Jurkat, Clone E6-1 (cell line): ENCODE results near the gene PRKAG2.
"Not testable (repeated sequence)": the region's sequence is repeated elsewhere in the genome, so short reads cannot be mapped to it uniquely, and the experiment has no call there.

Experiments used
- DNase-seq: peaks from one replicate; pipeline ENCODE4 v3.0.0-alpha.2; 2011; ENCODE audit warnings: low read depth, low spot score
- H3K4me3 ChIP-seq: 2 replicates; pipeline ENCODE4 v1.5.1; 2011; ENCODE audit warnings: mild to moderate bottlenecking, low read length, control low read depth, moderate library complexity

Gene PRKAG2

GRCh38 chr7:151797667-151798307 lies 79.1 kb downstream of the PRKAG2 start:
- DNase-seq, H3K4me3 ChIP-seq: not testable (repeated sequence)

GRCh38 chr7:151796871-151797537 lies 79.9 kb downstream of the PRKAG2 start:
- no peak overlapping the region for H3K4me3 ChIP-seq
- no peak for DNase-seq

- H3K4me3 ChIP-seq = no peak overlapping the region
- DNase-seq = no peak
Measured at GRCh38 chr7:151796091-151796870, 80.6 kb downstream of the PRKAG2 start.

GRCh38 chr7:151795168-151795811 lies 81.6 kb downstream of the PRKAG2 start:
- H3K4me3 ChIP-seq = no peak overlapping the region
- DNase-seq = peak; percentile 75

- DNase-seq = no peak
- H3K4me3 ChIP-seq = no peak overlapping the region
Measured at GRCh38 chr7:151794508-151795167, 82.3 kb downstream of the PRKAG2 start.

- H3K4me3 ChIP-seq = no peak overlapping the region
- no peak for DNase-seq
Measured at GRCh38 chr7:151793991-151794507, 82.9 kb downstream of the PRKAG2 start.

- H3K4me3 ChIP-seq = no peak overlapping the region
- no peak for DNase-seq
Measured at GRCh38 chr7:151793531-151793951, 83.4 kb downstream of the PRKAG2 start.

DNA sequence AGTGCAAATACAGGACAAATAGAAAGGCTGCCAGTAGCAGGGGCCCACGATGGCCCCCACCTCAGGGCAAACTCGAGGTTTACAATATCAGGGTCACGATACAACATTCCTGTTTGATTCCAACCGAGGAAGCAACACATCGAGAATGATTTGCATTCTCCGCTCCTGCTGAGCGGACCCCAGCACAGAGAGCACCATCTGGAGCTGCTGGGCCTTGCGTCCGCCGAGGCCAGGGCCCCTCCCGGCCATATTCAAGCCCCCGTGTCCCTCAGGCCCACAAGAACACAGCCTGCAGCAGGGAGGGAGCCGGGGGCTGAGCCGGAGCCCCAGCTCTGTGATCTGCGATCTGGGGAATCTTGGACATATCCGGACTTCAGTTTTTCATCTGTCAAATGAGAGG lies 84.3 kb downstream of the PRKAG2 start:
- DNase-seq = no peak
- H3K4me3 ChIP-seq = no peak overlapping the region

- no peak for DNase-seq
- no peak overlapping the region for H3K4me3 ChIP-seq
Measured at GRCh38 chr7:151792086-151792485, 84.8 kb downstream of the PRKAG2 start.

DNA sequence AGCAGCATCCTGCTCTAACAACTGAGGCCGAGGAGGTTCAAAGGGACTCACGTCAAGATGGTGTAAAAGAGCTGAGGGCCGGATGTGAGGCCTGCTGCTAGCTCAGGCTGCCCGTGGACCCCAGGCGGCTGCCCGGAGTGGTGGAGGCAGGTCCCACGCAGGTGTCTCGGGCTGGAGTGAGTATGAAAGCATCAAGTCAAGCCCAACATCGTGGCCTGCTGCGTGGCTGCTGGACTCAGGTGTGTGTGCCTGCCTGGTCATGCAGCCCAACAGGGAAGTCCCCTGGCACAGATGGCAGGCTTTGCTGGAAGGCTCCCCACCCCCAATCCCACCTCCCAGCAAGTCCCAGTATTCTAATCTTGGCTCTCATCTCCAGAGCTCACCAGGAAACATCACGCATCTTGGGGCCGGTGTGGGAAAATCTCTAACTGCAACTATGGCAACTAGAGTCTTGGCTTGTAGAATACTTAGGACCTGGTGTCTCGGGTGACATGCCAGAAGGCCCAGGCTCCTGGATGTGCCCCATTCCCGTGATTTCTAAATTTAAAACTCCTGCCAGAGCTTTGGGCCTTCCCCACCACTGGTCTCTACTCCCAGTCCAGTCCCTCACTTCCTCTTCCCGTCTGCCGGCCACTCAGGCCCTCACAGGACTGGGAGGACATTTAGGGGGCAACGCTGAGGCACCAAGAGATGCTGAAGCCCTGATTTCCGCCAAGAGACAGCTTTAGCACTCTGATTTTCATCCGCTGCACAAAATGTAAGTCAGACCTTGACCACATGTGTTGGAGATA lies 85.9 kb downstream of the PRKAG2 start:
- H3K4me3 ChIP-seq = no peak overlapping the region
- DNase-seq = no peak

DNA sequence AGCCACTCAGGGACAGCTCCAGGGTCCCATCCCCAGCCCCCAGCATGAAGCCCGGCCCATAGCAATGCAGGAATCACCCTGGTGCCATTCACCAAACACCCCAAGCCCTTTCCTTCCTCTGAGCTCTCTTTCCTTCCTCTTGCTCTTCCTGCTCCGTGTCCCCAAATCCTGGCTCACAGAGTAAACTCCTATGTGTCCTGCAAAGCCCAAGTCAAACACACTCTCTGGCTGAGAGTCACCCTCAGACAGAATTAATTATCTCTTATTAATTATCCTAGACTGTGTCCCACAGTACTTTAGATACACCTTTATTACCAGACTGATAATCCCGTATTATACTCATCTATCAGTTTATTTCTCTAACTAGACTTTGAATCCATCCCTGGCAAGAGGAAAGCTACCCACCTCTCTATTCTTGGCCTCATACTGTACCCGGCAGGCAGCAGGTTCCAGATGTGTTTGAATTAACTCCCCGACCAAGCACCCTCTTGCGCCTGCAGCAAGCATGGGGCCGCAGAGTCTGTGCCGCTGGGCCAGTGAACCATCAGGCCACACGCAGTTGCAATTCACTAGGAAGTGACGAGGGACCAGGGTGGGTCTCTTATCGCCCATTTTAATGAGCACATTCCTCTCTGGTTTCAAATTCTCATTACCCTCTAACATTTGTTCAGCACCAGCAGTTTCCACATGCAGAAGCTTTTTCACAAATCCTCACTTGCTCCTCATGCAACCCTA lies 86.7 kb downstream of the PRKAG2 start:
- H3K4me3 ChIP-seq = no peak overlapping the region
- no peak for DNase-seq

DNA sequence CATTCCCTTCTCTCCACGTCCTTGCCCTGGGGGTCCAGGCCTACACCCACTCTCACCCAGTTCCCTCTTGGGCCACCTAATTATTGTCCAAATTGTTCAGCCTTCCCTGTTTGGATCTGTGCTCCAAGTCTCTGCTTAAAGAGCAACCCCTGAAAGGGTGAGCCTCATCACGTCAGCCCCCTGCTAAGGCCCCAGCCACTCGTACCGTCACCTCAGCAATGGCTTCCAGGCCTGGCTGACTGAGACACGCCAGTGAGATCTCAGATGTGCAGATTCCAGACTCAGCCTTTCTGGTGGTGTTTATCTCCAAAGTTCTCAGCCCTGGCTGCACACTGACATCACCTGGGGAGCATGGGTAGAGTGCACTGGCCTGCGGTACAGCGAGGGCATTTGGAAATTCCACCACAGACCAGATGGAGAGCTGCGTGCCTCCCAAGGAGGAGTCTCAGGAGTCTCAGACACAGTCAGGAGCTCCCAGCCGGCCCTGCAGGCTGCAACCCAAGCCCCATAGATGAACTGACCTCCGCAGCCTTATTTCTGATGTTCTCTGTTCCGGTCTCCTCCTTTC lies 87.5 kb downstream of the PRKAG2 start:
- no peak for DNase-seq
- H3K4me3 ChIP-seq = no peak overlapping the region

DNA sequence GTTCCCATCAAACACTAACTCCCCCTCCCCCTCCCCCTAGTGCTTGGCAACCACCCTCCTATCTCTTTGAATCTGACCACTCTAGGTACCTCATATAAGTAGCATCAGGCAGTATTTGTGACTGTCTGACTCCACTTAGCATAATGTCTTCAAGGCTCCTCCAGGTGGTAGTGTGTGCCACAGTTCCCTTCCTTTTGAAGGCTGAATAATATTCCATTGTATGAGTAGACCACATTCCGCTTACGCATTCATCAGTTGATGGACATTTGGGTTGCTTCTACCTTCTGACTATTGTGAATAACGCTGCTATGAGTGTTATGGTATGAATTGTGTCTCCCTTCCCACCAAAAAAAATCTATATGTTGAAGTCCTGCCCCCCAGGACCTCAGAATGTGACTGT lies 89.6 kb downstream of the PRKAG2 start:
- DNase-seq = no peak
- H3K4me3 ChIP-seq = no peak overlapping the region

DNA sequence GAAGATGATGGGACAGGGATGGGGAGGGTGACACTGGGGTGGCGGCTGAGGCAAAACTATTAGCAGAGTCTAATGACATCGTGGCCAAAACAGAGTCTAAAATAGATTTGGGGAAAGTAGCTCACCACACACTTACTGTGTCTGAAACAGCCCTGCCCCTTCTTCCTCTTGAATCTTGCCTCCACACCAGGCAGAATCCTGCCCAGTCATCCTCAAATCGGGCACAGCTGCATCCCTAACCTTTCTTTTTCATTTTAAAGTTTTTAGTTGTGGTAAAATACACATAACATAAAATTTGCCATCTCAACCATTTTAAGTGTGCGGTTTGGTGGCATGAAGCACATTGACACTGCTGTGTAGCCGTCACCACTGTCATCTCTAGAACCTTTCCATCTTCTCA lies 90.0 kb downstream of the PRKAG2 start:
- no peak overlapping the region for H3K4me3 ChIP-seq
- peak; percentile 89 for DNase-seq

GRCh38 chr7:151786241-151786640 lies 90.7 kb downstream of the PRKAG2 start:
- no peak for DNase-seq
- no peak overlapping the region for H3K4me3 ChIP-seq

GRCh38 chr7:151785681-151785965 lies 91.3 kb downstream of the PRKAG2 start:
- no peak overlapping the region for H3K4me3 ChIP-seq

DNA sequence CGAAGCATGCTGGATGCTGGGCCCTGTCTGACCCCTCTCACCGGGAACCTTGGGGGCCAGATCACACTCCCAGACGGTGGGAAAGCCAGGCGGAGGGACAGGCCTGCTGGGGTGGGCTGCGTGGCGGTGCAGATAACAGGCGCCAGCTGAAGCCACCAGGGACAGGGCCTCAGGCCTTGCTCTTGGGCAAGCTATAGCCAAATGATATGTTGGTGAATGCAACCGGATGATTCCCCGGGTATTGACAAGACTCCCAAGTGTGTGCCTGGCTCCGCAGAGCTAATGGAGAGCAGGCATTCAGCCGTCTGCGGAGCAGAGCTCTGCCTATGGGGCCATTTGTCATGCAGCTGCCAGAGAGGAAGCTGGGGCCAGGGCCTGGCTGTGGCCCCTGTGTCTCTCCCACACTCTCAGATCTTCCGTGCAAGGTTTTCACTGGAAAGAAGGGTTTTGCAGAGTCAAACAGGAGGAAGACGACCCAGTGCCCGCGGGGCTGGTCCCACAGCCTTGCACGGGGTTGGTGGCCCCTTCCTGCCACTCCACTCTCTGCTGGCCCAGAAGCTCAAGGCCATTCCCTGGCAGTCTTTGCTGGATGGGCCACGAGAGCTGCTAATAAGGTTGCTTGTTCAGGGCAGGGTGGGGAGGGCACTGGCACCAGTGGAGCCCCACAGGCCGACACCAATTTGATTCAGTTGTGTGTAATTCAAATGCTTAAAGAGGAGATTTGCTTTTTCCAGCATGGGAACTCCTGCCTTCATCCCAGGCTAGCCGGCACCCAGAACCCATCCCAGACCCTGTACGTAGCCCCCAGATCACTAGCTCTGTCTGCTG lies 91.8 kb downstream of the PRKAG2 start:
- no peak for DNase-seq
- no peak overlapping the region for H3K4me3 ChIP-seq

More at GRCh38 chr7:151785681-151785965, 91.3 kb downstream of the PRKAG2 start:
- no peak for DNase-seq
